ENCODE results near the gene MTG2. TPM values are rescaled to one million over a fixed set of nuclear protein-coding genes. Genes with fewer than 3 reads are reported as not detected.

MTG2 gene
- total and polyA plus RNA-seq, 4 experiments from 2014 or later = 15.9 to 50.7 (median 36.2) TPM

GRCh38 chr20:62198931-62199330 lies 16.1 kb downstream of the MTG2 start:
- H3K36me3 ChIP-seq (ENCODE audit: insufficient read depth, low read length) = peaks cover 37% of the 10 kb centered on the region
- H3K36me3 Mint-ChIP-seq = peaks cover 46 to 54% of the 10 kb centered on the region in 2 donors
- no peak overlapping the region for H3K27ac ChIP-seq (ENCODE audit: low read depth, low read length)
- H3K4me3 ChIP-seq (ENCODE audit: low read length in 2 of 2) = no peak overlapping the region
- H3K9me3 Mint-ChIP-seq = no peaks in the 10 kb centered on the region
- H3K4me3 Mint-ChIP-seq = no peak overlapping the region
- ChIA-PET CTCF (ENCODE audit: partially characterized antibody) (interaction anchor here (1.5 kb wide), 1 partner anchor 11 kb away, joined by 3 read pairs; no protein-coding TSS in a partner anchor), POLR2A (ENCODE audit: partially characterized antibody) (no interaction called here)
- H3K4me1 Mint-ChIP-seq = peaks cover 0 to 1% (median 0%) of the 10 kb centered on the region in 4 donors
- no peaks in the 10 kb centered on the region for H3K4me1 ChIP-seq (ENCODE audit: insufficient read depth, low read length)
- DNase-seq = no peak
- no peaks in the 10 kb centered on the region for H3K27me3 ChIP-seq (ENCODE audit: insufficient read depth, low read length)
- no peaks in the 10 kb centered on the region for H3K9me3 ChIP-seq (ENCODE audit: control insufficient read depth in 1 of 2, low read length in 2 of 2)
- intact Hi-C loops (cut with micrococcal nuclease) = no loop called here
- no peaks in the 10 kb centered on the region for H3K27me3 Mint-ChIP-seq
- H3K27ac Mint-ChIP-seq = no peak overlapping the region

- H3K27me3 Mint-ChIP-seq = no peaks in the 10 kb centered on the region
- H3K4me1 Mint-ChIP-seq = peaks cover 0 to 1% (median 0%) of the 10 kb centered on the region in 4 donors
- CTCF ChIA-PET (ENCODE audit: partially characterized antibody) = no interaction called here
These were observed 17.8 kb downstream of the MTG2 start for GRCh38 chr20:62200491-62201172.

GRCh38 chr20:62201173-62202082 lies 18.6 kb downstream of the MTG2 start:
- Mint-ChIP-seq H3K4me3 (no peak overlapping the region), H3K27me3 (no peaks in the 10 kb centered on the region), H3K27ac (no peak overlapping the region), H3K36me3 (peaks cover 40 to 45% of the 10 kb centered on the region in 2 donors), H3K4me1 (peaks cover 0 to 1% (median 0%) of the 10 kb centered on the region in 4 donors), H3K9me3 (no peaks in the 10 kb centered on the region)
- CTCF ChIA-PET (ENCODE audit: partially characterized antibody) = no interaction called here
- H3K4me3 ChIP-seq (ENCODE audit: low read length in 2 of 2) = no peak overlapping the region
- H3K27me3 ChIP-seq (ENCODE audit: insufficient read depth, low read length) = no peaks in the 10 kb centered on the region
- no peak for DNase-seq
- H3K27ac ChIP-seq (ENCODE audit: low read depth, low read length) = no peak overlapping the region
- peaks cover 37% of the 10 kb centered on the region for H3K36me3 ChIP-seq (ENCODE audit: insufficient read depth, low read length)
- H3K4me1 ChIP-seq (ENCODE audit: insufficient read depth, low read length) = no peaks in the 10 kb centered on the region
- no peaks in the 10 kb centered on the region for H3K9me3 ChIP-seq (ENCODE audit: control insufficient read depth in 1 of 2, low read length in 2 of 2)
- POLR2A ChIA-PET (ENCODE audit: partially characterized antibody) = no interaction called here
- intact Hi-C loops (cut with micrococcal nuclease) = no loop called here

More at GRCh38 chr20:62200491-62201172, 17.8 kb downstream of the MTG2 start:
- POLR2A ChIA-PET (ENCODE audit: partially characterized antibody) = no interaction called here
- Histone ChIP-seq H3K27me3 (ENCODE audit: insufficient read depth, low read length) (no peaks in the 10 kb centered on the region), H3K4me1 (ENCODE audit: insufficient read depth, low read length) (no peaks in the 10 kb centered on the region), H3K4me3 (ENCODE audit: low read length in 2 of 2) (no peak overlapping the region), H3K27ac (ENCODE audit: low read depth, low read length) (no peak overlapping the region), H3K36me3 (ENCODE audit: insufficient read depth, low read length) (peaks cover 37% of the 10 kb centered on the region), H3K9me3 (ENCODE audit: control insufficient read depth in 1 of 2, low read length in 2 of 2) (no peaks in the 10 kb centered on the region)
- H3K27ac Mint-ChIP-seq = no peak overlapping the region
- no peaks in the 10 kb centered on the region for H3K9me3 Mint-ChIP-seq
- no peak overlapping the region for H3K4me3 Mint-ChIP-seq
- intact Hi-C loops (cut with micrococcal nuclease) = no loop called here
- DNase-seq = no peak
- peaks cover 42 to 47% of the 10 kb centered on the region in 2 donors for H3K36me3 Mint-ChIP-seq

GRCh38 chr20:62202083-62202395 lies 19.2 kb downstream of the MTG2 start:
- Mint-ChIP-seq H3K4me3 (no peak overlapping the region), H3K27me3 (no peaks in the 10 kb centered on the region), H3K27ac (no peak overlapping the region), H3K36me3 (peaks cover 40 to 45% of the 10 kb centered on the region in 2 donors), H3K4me1 (peaks cover 0 to 1% (median 0%) of the 10 kb centered on the region in 4 donors), H3K9me3 (no peaks in the 10 kb centered on the region)
- Histone ChIP-seq H3K4me1 (ENCODE audit: insufficient read depth, low read length) (no peaks in the 10 kb centered on the region), H3K27me3 (ENCODE audit: insufficient read depth, low read length) (no peaks in the 10 kb centered on the region), H3K36me3 (ENCODE audit: insufficient read depth, low read length) (peaks cover 37% of the 10 kb centered on the region), H3K27ac (ENCODE audit: low read depth, low read length) (no peak overlapping the region), H3K4me3 (ENCODE audit: low read length in 2 of 2) (no peak overlapping the region), H3K9me3 (ENCODE audit: control insufficient read depth in 1 of 2, low read length in 2 of 2) (no peaks in the 10 kb centered on the region)
- POLR2A ChIA-PET (ENCODE audit: partially characterized antibody) = no interaction called here
- no peak for DNase-seq
- intact Hi-C loops (cut with micrococcal nuclease) = no loop called here
- CTCF ChIA-PET (ENCODE audit: partially characterized antibody) = no interaction called here

GRCh38 chr20:62202676-62203377 lies 20.0 kb downstream of the MTG2 start:
- ChIA-PET CTCF (ENCODE audit: partially characterized antibody) (no interaction called here), POLR2A (ENCODE audit: partially characterized antibody) (no interaction called here)
- no peaks in the 10 kb centered on the region for H3K4me1 ChIP-seq (ENCODE audit: insufficient read depth, low read length)
- Mint-ChIP-seq H3K27ac (no peak overlapping the region), H3K36me3 (peaks cover 37 to 45% of the 10 kb centered on the region in 2 donors), H3K9me3 (no peaks in the 10 kb centered on the region), H3K4me3 (no peak overlapping the region), H3K4me1 (peaks cover 0 to 1% (median 0%) of the 10 kb centered on the region in 4 donors), H3K27me3 (no peaks in the 10 kb centered on the region)
- H3K4me3 ChIP-seq (ENCODE audit: low read length in 2 of 2) = no peak overlapping the region
- no peaks in the 10 kb centered on the region for H3K27me3 ChIP-seq (ENCODE audit: insufficient read depth, low read length)
- no peak for DNase-seq
- H3K9me3 ChIP-seq (ENCODE audit: control insufficient read depth in 1 of 2, low read length in 2 of 2) = no peaks in the 10 kb centered on the region
- intact Hi-C loops (cut with micrococcal nuclease) = no loop called here
- no peak overlapping the region for H3K27ac ChIP-seq (ENCODE audit: low read depth, low read length)
- peaks cover 31% of the 10 kb centered on the region for H3K36me3 ChIP-seq (ENCODE audit: insufficient read depth, low read length)

GRCh38 chr20:62203378-62204030 lies 20.7 kb downstream of the MTG2 start:
- H3K27me3 ChIP-seq (ENCODE audit: insufficient read depth, low read length) = no peaks in the 10 kb centered on the region
- peaks cover 25% of the 10 kb centered on the region for H3K36me3 ChIP-seq (ENCODE audit: insufficient read depth, low read length)
- POLR2A ChIA-PET (ENCODE audit: partially characterized antibody) = no interaction called here
- no peak overlapping the region for H3K4me3 ChIP-seq (ENCODE audit: low read length in 2 of 2)
- CTCF ChIA-PET (ENCODE audit: partially characterized antibody) = no interaction called here
- H3K27ac ChIP-seq (ENCODE audit: low read depth, low read length) = no peak overlapping the region
- DNase-seq = no peak
- H3K4me3 Mint-ChIP-seq = no peak overlapping the region
- no peaks in the 10 kb centered on the region for H3K9me3 Mint-ChIP-seq
- intact Hi-C loops (cut with micrococcal nuclease) = no loop called here
- H3K9me3 ChIP-seq (ENCODE audit: control insufficient read depth in 1 of 2, low read length in 2 of 2) = no peaks in the 10 kb centered on the region
- no peaks in the 10 kb centered on the region for H3K4me1 ChIP-seq (ENCODE audit: insufficient read depth, low read length)
- peaks cover 0 to 1% (median 0%) of the 10 kb centered on the region in 4 donors for H3K4me1 Mint-ChIP-seq
- H3K27me3 Mint-ChIP-seq = no peaks in the 10 kb centered on the region
- peaks cover 30 to 40% of the 10 kb centered on the region in 2 donors for H3K36me3 Mint-ChIP-seq
- H3K27ac Mint-ChIP-seq = no peak overlapping the region

Data from CD4-positive, alpha-beta memory T cell (primary cell).